DMS53 (cell line): Measurements from ENCODE around the gene UBN1.
A peak's percentile ranks its signal among the peaks of the same experiment; 100 is the strongest.
"Not testable (repeated sequence)": the region's sequence is repeated elsewhere in the genome, so short reads cannot be mapped to it uniquely, and the experiment has no call there.

Experiments
- DNase-seq: peaks from one replicate; lab custom pipeline; 2025; lab: John Stamatoyannopoulos, UW

The UBN1 gene

GRCh38 chr16:4909825-4910224 lies 62.5 kb downstream of the UBN1 start:
- no peak for DNase-seq

- no peak for DNase-seq
Observed at GRCh38 chr16:4910828-4911227, 63.5 kb downstream of the UBN1 start.

GRCh38 chr16:4911970-4912386 lies 64.7 kb downstream of the UBN1 start:
- DNase-seq, result no peak

- DNase-seq, result no peak
Observed at GRCh38 chr16:4913130-4913773, 66.0 kb downstream of the UBN1 start.

- no peak for DNase-seq
Observed at GRCh38 chr16:4913774-4914525, 66.7 kb downstream of the UBN1 start.

- no peak for DNase-seq
Observed at GRCh38 chr16:4914528-4915225, 67.4 kb downstream of the UBN1 start.

- DNase-seq, result no peak
Observed at GRCh38 chr16:4915226-4915761, 68.0 kb downstream of the UBN1 start.

GRCh38 chr16:4917117-4917516 lies 69.8 kb downstream of the UBN1 start:
- DNase-seq, result no peak

- no peak for DNase-seq
Observed at GRCh38 chr16:4918781-4919251, 71.5 kb downstream of the UBN1 start.

GRCh38 chr16:4920826-4921225 lies 73.5 kb downstream of the UBN1 start:
- no peak for DNase-seq

- no peak for DNase-seq
Observed at GRCh38 chr16:4922721-4923342, 75.6 kb downstream of the UBN1 start.

- DNase-seq, result no peak
Observed at GRCh38 chr16:4923853-4924252, 76.6 kb downstream of the UBN1 start.

- DNase-seq, result peak; percentile 25
Observed at GRCh38 chr16:4924593-4925292, 77.5 kb downstream of the UBN1 start.

- no peak for DNase-seq
Observed at GRCh38 chr16:4925293-4925607, 78.0 kb downstream of the UBN1 start.

GRCh38 chr16:4925791-4926190 lies 78.5 kb downstream of the UBN1 start:
- no peak for DNase-seq

GRCh38 chr16:4926928-4927327 lies 79.6 kb downstream of the UBN1 start:
- no peak for DNase-seq

- no peak for DNase-seq
Observed at GRCh38 chr16:4927661-4928060, 80.4 kb downstream of the UBN1 start.

GRCh38 chr16:4928227-4928626 lies 80.9 kb downstream of the UBN1 start:
- no peak for DNase-seq

- DNase-seq, result not testable (repeated sequence)
Observed at GRCh38 chr16:4929619-4930018, 82.3 kb downstream of the UBN1 start.

GRCh38 chr16:4931381-4931780 lies 84.1 kb downstream of the UBN1 start:
- DNase-seq, result no peak
